Mesendoderm (in vitro differentiated cells): ENCODE data around the gene RIT2.

Source experiments
- DNase-seq: peaks from one replicate; pipeline ENCODE4 v3.0.0; 2013
- H2AK5ac ChIP-seq: 2 replicates; pipeline ENCODE4 v1.6.1; 2013; ENCODE audit warnings: low read length, inconsistent platforms
- H2BK120ac ChIP-seq: 2 replicates; pipeline ENCODE4 v1.6.1; 2013; ENCODE audit warnings: low read depth, mild to moderate bottlenecking, low read length, moderate library complexity, mixed read lengths
- H2BK15ac ChIP-seq: replicated peaks from 2 replicates; pipeline ENCODE4 v1.6.1; 2013; ENCODE audit warnings: low read depth, mild to moderate bottlenecking, moderate library complexity
- H2BK5ac ChIP-seq: 2 replicates; pipeline ENCODE4 v1.6.1; 2013; ENCODE audit warnings: low read length, inconsistent platforms
- H3K18ac ChIP-seq: 2 replicates; pipeline ENCODE4 v1.6.1; 2013; ENCODE audit warnings: mild to moderate bottlenecking, low read length, mixed read lengths
- H3K23ac ChIP-seq: one replicate; pipeline ENCODE4 v1.6.1; 2013; ENCODE audit warnings: low read length
- H3K27ac ChIP-seq: 2 replicates; pipeline ENCODE4 v1.5.1; 2013; ENCODE audit warnings: low read depth, mild to moderate bottlenecking, inconsistent platforms, low read length, moderate library complexity
- H3K27me3 ChIP-seq: 2 replicates; pipeline ENCODE4 v1.6.1; 2013; ENCODE audit warnings: low read length, control low read depth, mild to moderate bottlenecking, inconsistent platforms; ENCODE audit not compliant: insufficient read depth, poor library complexity
- H3K36me3 ChIP-seq: 2 replicates; pipeline ENCODE4 v1.6.1; 2013; ENCODE audit warnings: low read length, inconsistent platforms; ENCODE audit not compliant: control insufficient read depth, insufficient read depth
- H3K4ac ChIP-seq: one replicate; pipeline ENCODE4 v1.6.1; 2013; ENCODE audit warnings: low read depth, mild to moderate bottlenecking, low read length, moderate library complexity
- H3K4me1 ChIP-seq: 2 replicates; pipeline ENCODE4 v1.6.1; 2013; ENCODE audit warnings: low read depth, low read length, inconsistent platforms; ENCODE audit not compliant: control insufficient read depth
- H3K4me2 ChIP-seq: 2 replicates; pipeline ENCODE4 v1.6.1; 2013; ENCODE audit warnings: low read length
- H3K4me3 ChIP-seq: 2 replicates; pipeline ENCODE4 v1.5.1; 2013; ENCODE audit warnings: mild to moderate bottlenecking, low read length
- H3K56ac ChIP-seq: one replicate; pipeline ENCODE4 v1.6.1; 2013; ENCODE audit warnings: low read length
- H3K79me1 ChIP-seq: 2 replicates; pipeline ENCODE4 v1.6.1; 2013; ENCODE audit warnings: low read length, inconsistent platforms
- H3K79me2 ChIP-seq: 2 replicates; pipeline ENCODE4 v1.6.1; 2013; ENCODE audit warnings: mild to moderate bottlenecking, low read length; ENCODE audit not compliant: control insufficient read depth, insufficient read depth
- H3K9ac ChIP-seq: 2 replicates; pipeline ENCODE4 v1.6.1; 2013; ENCODE audit warnings: low read length, inconsistent platforms
- H4K5ac ChIP-seq: one replicate; pipeline ENCODE4 v1.6.1; 2013; ENCODE audit warnings: low read length
- H4K8ac ChIP-seq: one replicate; pipeline ENCODE4 v1.6.1; 2013; ENCODE audit warnings: low read depth, mild to moderate bottlenecking, control low read depth, low read length, moderate library complexity
- WGBS: extraction: QIAGEN DNeasy Blood & Tissue Kit; methylation state at CpG from one replicate; pipeline ENCODE4 v1.1.7; 2013; ENCODE audit warnings: low lambda C conversion rate, missing lambda C conversion rate; ENCODE audit not compliant: insufficient coverage; ENCODE audit errors: extremely low coverage; 5-methylcytosine and 5-hydroxymethylcytosine counted together

RIT2 gene

DNA sequence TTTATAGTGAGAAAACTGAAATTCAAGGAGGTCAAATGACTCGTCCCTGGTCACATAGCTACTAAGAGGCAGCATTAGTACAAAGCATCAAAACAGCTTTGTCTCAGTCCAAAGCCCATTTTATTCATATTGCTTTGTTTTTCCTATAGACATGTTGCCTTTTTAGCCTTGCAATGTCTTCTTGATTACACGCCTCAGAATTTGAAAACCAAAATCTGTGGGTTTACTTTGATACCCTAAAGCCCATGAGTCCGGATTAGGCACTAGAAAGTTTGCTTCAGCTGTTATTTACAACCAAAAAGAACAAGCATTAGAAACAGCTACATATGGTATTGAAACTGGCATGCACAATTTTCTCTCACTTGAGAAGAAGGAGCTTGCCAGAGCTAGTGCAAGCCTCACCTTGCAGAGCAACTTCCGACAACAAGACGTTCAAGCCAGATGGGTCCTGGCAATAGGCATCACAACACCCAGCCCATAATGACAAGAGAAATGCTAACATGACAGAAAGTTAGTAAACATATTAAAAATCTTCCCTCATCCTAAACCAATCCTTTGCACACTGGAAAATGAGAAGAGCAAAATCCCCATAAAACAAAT lies 276.8 kb downstream of the RIT2 start:
- H4K5ac ChIP-seq = no peak overlapping the region
- no CpG with 5 or more reads among the region's 5 CpGs for WGBS
- H4K8ac ChIP-seq = no peak overlapping the region

DNA sequence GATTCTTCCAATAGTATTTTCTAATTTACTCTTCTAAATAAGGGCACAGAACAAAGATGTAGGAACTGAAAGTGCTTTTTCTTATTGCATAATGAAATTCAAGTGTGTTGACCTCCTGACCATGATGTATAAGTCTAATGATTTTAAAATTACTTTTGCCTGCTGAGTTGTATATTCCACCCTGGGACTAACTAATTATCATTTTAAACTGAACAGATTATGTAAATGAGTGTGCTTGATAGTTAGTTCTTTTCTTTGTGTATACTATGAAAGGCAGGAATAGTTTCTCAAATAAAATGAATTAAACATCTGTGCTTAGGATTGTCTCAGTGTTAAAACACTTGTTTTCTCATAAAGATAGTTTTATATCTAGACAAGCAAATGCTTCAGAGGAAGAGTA lies 284.5 kb downstream of the RIT2 start:
- Histone ChIP-seq H3K79me2 (no peaks in the 10 kb centered on the region), H3K23ac (no peak overlapping the region), H3K4me1 (no peaks in the 10 kb centered on the region), H3K56ac (no peak overlapping the region), H2BK120ac (no peak overlapping the region), H2BK5ac (no peak overlapping the region), H2BK15ac (no peak overlapping the region), H3K79me1 (no peaks in the 10 kb centered on the region), H3K4ac (no peak overlapping the region), H3K4me3 (no peak overlapping the region), H3K36me3 (no peaks in the 10 kb centered on the region), H4K8ac (no peak overlapping the region), H2AK5ac (no peak overlapping the region), H4K5ac (no peak overlapping the region), H3K4me2 (no peak overlapping the region), H3K27ac (no peak overlapping the region), H3K18ac (no peak overlapping the region), H3K27me3 (no peaks in the 10 kb centered on the region), H3K9ac (no peak overlapping the region)
- DNase-seq = no peak

More for the DNA sequence above, 276.8 kb downstream of the RIT2 start:
- Histone ChIP-seq H3K18ac (no peak overlapping the region), H3K4me2 (no peak overlapping the region), H2BK120ac (no peak overlapping the region), H3K27ac (no peak overlapping the region), H2BK15ac (no peak overlapping the region), H3K4me3 (no peak overlapping the region), H2AK5ac (no peak overlapping the region), H3K4ac (no peak overlapping the region), H3K4me1 (no peaks in the 10 kb centered on the region), H3K79me1 (no peaks in the 10 kb centered on the region), H3K9ac (no peak overlapping the region), H3K79me2 (no peaks in the 10 kb centered on the region), H2BK5ac (no peak overlapping the region), H3K27me3 (no peaks in the 10 kb centered on the region), H3K36me3 (no peaks in the 10 kb centered on the region), H3K56ac (no peak overlapping the region), H3K23ac (no peak overlapping the region)
- DNase-seq = no peak

DNA sequence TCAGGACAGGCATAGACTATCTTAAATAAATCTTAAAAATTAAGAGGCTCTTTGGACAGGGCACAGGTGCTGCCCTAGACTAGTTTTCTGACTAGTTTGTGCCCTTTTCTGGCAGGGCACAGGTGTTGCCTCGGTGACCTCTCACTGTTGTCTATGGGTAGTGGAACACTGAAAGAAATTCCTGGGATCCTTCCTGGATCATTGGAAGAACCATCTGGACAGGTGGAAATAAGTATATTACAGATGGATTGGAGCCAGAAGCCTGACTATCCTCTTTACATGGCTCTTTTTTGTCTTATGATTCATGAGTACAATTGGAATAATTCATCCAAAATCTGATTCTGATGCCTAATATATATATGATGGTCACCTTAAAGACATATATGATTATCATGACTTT lies 286.6 kb downstream of the RIT2 start:
- H3K4me2 ChIP-seq = no peak overlapping the region
- no peak overlapping the region for H3K27ac ChIP-seq
- H2BK15ac ChIP-seq = no peak overlapping the region
- no peak overlapping the region for H2BK5ac ChIP-seq
- H3K4me1 ChIP-seq = no peaks in the 10 kb centered on the region
- no peaks in the 10 kb centered on the region for H3K27me3 ChIP-seq
- H3K79me2 ChIP-seq = no peaks in the 10 kb centered on the region
- H3K4me3 ChIP-seq = no peak overlapping the region
- no peaks in the 10 kb centered on the region for H3K79me1 ChIP-seq
- no peak overlapping the region for H2BK120ac ChIP-seq
- no peak for DNase-seq
- no peak overlapping the region for H3K23ac ChIP-seq
- H4K5ac ChIP-seq = no peak overlapping the region
- no peak overlapping the region for H3K9ac ChIP-seq
- no peak overlapping the region for H3K18ac ChIP-seq
- H3K4ac ChIP-seq = no peak overlapping the region
- no peaks in the 10 kb centered on the region for H3K36me3 ChIP-seq
- WGBS = no CpG with 5 or more reads among the region's 1 CpG
- no peak overlapping the region for H3K56ac ChIP-seq
- H2AK5ac ChIP-seq = no peak overlapping the region
- no peak overlapping the region for H4K8ac ChIP-seq

DNA sequence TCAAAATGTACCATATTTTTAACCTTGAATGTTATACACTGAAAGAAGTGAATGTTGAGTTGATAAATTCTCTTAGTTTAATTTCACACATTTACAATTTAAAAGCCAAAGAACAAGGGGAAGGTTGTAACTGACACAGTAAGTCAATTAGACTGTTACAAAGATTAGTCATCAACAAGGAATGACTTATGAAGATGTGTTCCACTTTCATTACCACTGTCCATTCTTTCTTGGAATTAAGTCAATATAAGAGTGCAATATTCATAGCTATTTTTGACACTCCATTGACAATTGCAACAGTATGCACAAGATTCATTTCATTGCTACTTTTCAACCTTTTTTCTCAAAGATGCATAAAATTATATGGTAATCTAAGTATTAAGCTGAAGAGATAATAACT lies 291.3 kb downstream of the RIT2 start:
- Histone ChIP-seq H3K18ac (no peak overlapping the region), H4K5ac (no peak overlapping the region), H3K4me2 (no peak overlapping the region), H3K4me3 (no peak overlapping the region), H2BK15ac (no peak overlapping the region), H3K27ac (no peak overlapping the region), H3K56ac (no peak overlapping the region), H2BK5ac (no peak overlapping the region), H2BK120ac (no peak overlapping the region), H3K4me1 (no peaks in the 10 kb centered on the region), H3K23ac (no peak overlapping the region), H3K4ac (no peak overlapping the region), H3K9ac (no peak overlapping the region), H3K36me3 (no peaks in the 10 kb centered on the region), H4K8ac (no peak overlapping the region), H3K79me1 (no peaks in the 10 kb centered on the region), H3K27me3 (no peaks in the 10 kb centered on the region), H3K79me2 (no peaks in the 10 kb centered on the region), H2AK5ac (no peak overlapping the region)
- DNase-seq = no peak

DNA sequence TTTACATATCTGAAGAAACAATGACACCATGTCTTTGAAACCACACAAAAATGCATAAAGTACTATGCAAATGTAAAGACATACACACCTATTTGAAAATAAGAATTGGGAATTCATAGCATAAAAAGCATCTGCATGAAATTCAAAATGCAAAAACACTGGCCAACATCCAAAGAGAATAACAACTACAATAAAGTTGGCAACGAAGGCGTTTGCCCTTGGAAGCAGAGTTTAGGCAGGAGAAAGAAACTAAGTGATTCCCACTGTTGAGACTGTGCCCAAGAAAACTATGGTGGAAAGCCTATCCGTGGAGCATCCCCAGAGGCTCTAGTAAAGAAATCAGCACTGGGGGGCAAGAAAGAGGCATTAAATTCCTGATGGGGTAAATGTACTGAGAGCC lies 292.8 kb downstream of the RIT2 start:
- Histone ChIP-seq H3K36me3 (no peaks in the 10 kb centered on the region), H3K23ac (no peak overlapping the region), H2BK15ac (peak overlapping the region; percentile 41), H3K4me3 (no peak overlapping the region), H4K8ac (no peak overlapping the region), H3K27ac (no peak overlapping the region), H3K27me3 (no peaks in the 10 kb centered on the region), H3K79me2 (no peaks in the 10 kb centered on the region), H3K4ac (no peak overlapping the region), H2BK5ac (no peak overlapping the region), H3K4me1 (no peaks in the 10 kb centered on the region), H2AK5ac (no peak overlapping the region), H2BK120ac (no peak overlapping the region), H3K9ac (no peak overlapping the region), H3K18ac (no peak overlapping the region), H4K5ac (no peak overlapping the region), H3K56ac (no peak overlapping the region), H3K79me1 (no peaks in the 10 kb centered on the region), H3K4me2 (no peak overlapping the region)
- DNase-seq = no peak
- no CpG with 5 or more reads among the region's 3 CpGs for WGBS

DNA sequence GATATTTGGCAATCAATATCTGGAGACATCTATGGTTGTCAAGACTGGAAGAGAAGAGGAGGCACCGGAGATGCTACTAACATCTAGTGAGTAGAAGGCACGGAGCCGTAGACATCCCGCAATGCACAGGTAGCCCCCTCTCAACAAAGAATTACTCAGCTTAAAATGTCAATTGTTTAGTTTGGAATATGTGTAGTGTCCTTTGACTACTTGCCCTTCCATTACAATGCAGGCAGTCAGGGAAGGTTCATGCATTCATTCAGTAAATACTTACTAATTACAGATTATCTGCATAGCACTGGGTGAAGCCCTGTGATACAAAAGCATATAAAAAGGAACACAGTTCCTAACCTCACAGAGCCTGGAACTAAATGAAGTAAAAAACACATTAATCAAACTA lies 294.0 kb downstream of the RIT2 start:
- H3K9ac ChIP-seq = no peak overlapping the region
- no CpG with 5 or more reads among the region's 4 CpGs for WGBS
- no peak overlapping the region for H2AK5ac ChIP-seq
- H3K79me1 ChIP-seq = no peaks in the 10 kb centered on the region
- H4K5ac ChIP-seq = no peak overlapping the region
- H4K8ac ChIP-seq = no peak overlapping the region
- H3K27ac ChIP-seq = no peak overlapping the region
- no peak overlapping the region for H3K4ac ChIP-seq
- H3K27me3 ChIP-seq = no peaks in the 10 kb centered on the region
- H3K79me2 ChIP-seq = no peaks in the 10 kb centered on the region
- H3K4me3 ChIP-seq = no peak overlapping the region
- H2BK15ac ChIP-seq = no peak overlapping the region
- no peaks in the 10 kb centered on the region for H3K4me1 ChIP-seq
- no peak overlapping the region for H3K23ac ChIP-seq
- H2BK5ac ChIP-seq = no peak overlapping the region
- no peak overlapping the region for H3K18ac ChIP-seq
- no peak overlapping the region for H2BK120ac ChIP-seq
- H3K56ac ChIP-seq = no peak overlapping the region
- H3K36me3 ChIP-seq = no peaks in the 10 kb centered on the region
- no peak for DNase-seq
- no peak overlapping the region for H3K4me2 ChIP-seq
